Thoracic aorta (tissue), 2 donors: ENCODE measurements around the gene SRGAP1. TPM values are rescaled to one million over a fixed set of nuclear protein-coding genes. Genes with fewer than 3 reads are reported as not detected.

Experiments
- ATAC-seq: fragments of 150-250 bp; one replicate; pipeline ENCODE4 v1.8.0; 2017; ENCODE audit warnings: low read depth; ENCODE audit not compliant: insufficient number of reproducible peaks, low FRiP score
- DNase-seq: peaks from one replicate; pipeline ENCODE4 v3.0.0-alpha.2; 2020; ENCODE audit warnings: low spot score
- H3K27ac ChIP-seq, 2 donors: fragments of 200-600 bp; sonication (generic); 1 replicate in 1 of 2; 2 replicates in 1 of 2; pipeline ENCODE4 v1.5.1; 2016; ENCODE audit warnings: mild to moderate bottlenecking in 2 of 2, moderate library complexity in 2 of 2
- H3K27me3 ChIP-seq: fragments of 200-600 bp; sonication (generic); replicated peaks from 2 replicates; pipeline ENCODE4 v1.6.0; 2016; ENCODE audit warnings: mild to moderate bottlenecking; ENCODE audit not compliant: insufficient read depth
- H3K36me3 ChIP-seq: fragments of 200-600 bp; sonication (generic); one replicate; pipeline ENCODE4 v1.5.1; 2016
- H3K4me1 ChIP-seq, 2 donors: fragments of 200-600 bp; sonication (generic); 1 replicate in 1 of 2; 2 replicates in 1 of 2; pipeline versions ENCODE4 v1.5.1 to v1.6.0; 2016; ENCODE audit warnings: low read depth in 2 of 2, mild to moderate bottlenecking in 1 of 2; ENCODE audit not compliant: control insufficient read depth in 1 of 2
- H3K4me3 ChIP-seq: fragments of 200-600 bp; sonication (generic); 2 replicates; pipeline ENCODE4 v1.5.1; 2016; ENCODE audit warnings: mild to moderate bottlenecking
- H3K9me3 ChIP-seq: fragments of 200-600 bp; sonication (generic); 2 replicates; pipeline ENCODE4 v1.5.1; 2016
- CTCF ChIP-seq: fragments of 200-600 bp; sonication (generic); IDR thresholded peaks from one replicate; pipeline ENCODE4 v1.5.1; 2019; ENCODE audit warnings: antibody characterized with exemption
- total RNA-seq, 2 donors: library from RNA; depleted of rRNA; stranded (reverse); fragments of >200 nt; gene quantifications; one replicate each; pipeline versions ENCODE4 v1.1.0 to v1.2.3, GENCODE V29; 2016

The SRGAP1 gene
- total RNA-seq, 2 donors from 2014 or later, result 7.9 to 24.1 TPM

- peaks cover 16 to 29% of the 10 kb centered on the region in 2 donors for H3K4me1 ChIP-seq
- H3K9me3 ChIP-seq, result no peaks in the 10 kb centered on the region
- no peaks in the 10 kb centered on the region for H3K36me3 ChIP-seq
- no peaks in the 10 kb centered on the region for H3K27me3 ChIP-seq
- no peak for TF ChIP-seq CTCF
- no peak overlapping the region for H3K27ac ChIP-seq
- ATAC-seq (peak; percentile 17), DNase-seq (no peak)
- H3K4me3 ChIP-seq, result no peak overlapping the region
Measured at GRCh38 chr12:63917864-63918799, 73.6 kb downstream of the SRGAP1 start.

- Histone ChIP-seq H3K36me3 (no peaks in the 10 kb centered on the region), H3K27me3 (no peaks in the 10 kb centered on the region), H3K27ac (no peak overlapping the region), H3K4me3 (no peak overlapping the region), H3K4me1 (peaks cover 16 to 29% of the 10 kb centered on the region in 2 donors), H3K9me3 (no peaks in the 10 kb centered on the region)
- DNase-seq, result no peak
- TF ChIP-seq CTCF, result no peak
- ATAC-seq, result no peak
Measured at GRCh38 chr12:63918800-63919300, 74.3 kb downstream of the SRGAP1 start.

GRCh38 chr12:63919756-63920155, 75.3 kb downstream of the SRGAP1 start:
- H3K4me3 ChIP-seq, result no peak overlapping the region
- ATAC-seq (no peak), DNase-seq (no peak)
- no peaks in the 10 kb centered on the region for H3K9me3 ChIP-seq
- H3K36me3 ChIP-seq, result no peaks in the 10 kb centered on the region
- no peaks in the 10 kb centered on the region for H3K27me3 ChIP-seq
- TF ChIP-seq CTCF, result no peak
- no peak overlapping the region for H3K27ac ChIP-seq
- H3K4me1 ChIP-seq, result peaks cover 14 to 20% of the 10 kb centered on the region in 2 donors

- Histone ChIP-seq H3K36me3 (no peaks in the 10 kb centered on the region), H3K27ac (no peak overlapping the region), H3K9me3 (no peaks in the 10 kb centered on the region), H3K4me1 (peaks cover 2 to 8% of the 10 kb centered on the region in 2 donors), H3K4me3 (no peak overlapping the region), H3K27me3 (no peaks in the 10 kb centered on the region)
- DNase-seq, result no peak
- no peak for TF ChIP-seq CTCF
- ATAC-seq, result no peak
Measured at GRCh38 chr12:63921157-63921556, 76.7 kb downstream of the SRGAP1 start.

GRCh38 chr12:63922474-63922873, 78.0 kb downstream of the SRGAP1 start:
- ATAC-seq, result no peak

More at GRCh38 chr12:63922474-63922873, 78.0 kb downstream of the SRGAP1 start:
- H3K4me1 ChIP-seq, result peaks cover 0 to 5% of the 10 kb centered on the region in 2 donors
- H3K27ac ChIP-seq, result no peak overlapping the region
- TF ChIP-seq CTCF, result no peak
- no peak overlapping the region for H3K4me3 ChIP-seq
- H3K36me3 ChIP-seq, result no peaks in the 10 kb centered on the region
- no peaks in the 10 kb centered on the region for H3K9me3 ChIP-seq
- H3K27me3 ChIP-seq, result no peaks in the 10 kb centered on the region
- no peak for DNase-seq
